Fibroblast of skin of scalp (primary cell): ENCODE measurements around the gene CIAO3.
A peak's percentile ranks its signal among the peaks of the same experiment; 100 is the strongest.

ENCODE experiments used
- DNase-seq: peaks from one replicate; pipeline ENCODE4 v3.0.0-alpha.2; 2013

CIAO3 gene

GRCh38 chr16:709566-710499 is 31.0 kb downstream of the CIAO3 start:
- DNase-seq, result peak; percentile 80

GRCh38 chr16:708959-709358 is 31.8 kb downstream of the CIAO3 start:
- DNase-seq, result no peak

GRCh38 chr16:708019-708418 is 32.8 kb downstream of the CIAO3 start:
- no peak for DNase-seq

GRCh38 chr16:707062-707538 is 33.7 kb downstream of the CIAO3 start:
- DNase-seq, result no peak

- no peak for DNase-seq
Measured at GRCh38 chr16:706189-707061, 34.4 kb downstream of the CIAO3 start.

- DNase-seq, result no peak
Measured at GRCh38 chr16:705431-706188, 35.2 kb downstream of the CIAO3 start, which contains the start of gene FBXL16. TSS of gene FBXL16 (minus strand) at chr16:705801. CDS start at chr16:697405, 8,396 bp downstream.

- no peak for DNase-seq
Measured at GRCh38 chr16:704552-705380, 36.0 kb downstream of the CIAO3 start.

- no peak for DNase-seq
Measured at GRCh38 chr16:704047-704446, 36.8 kb downstream of the CIAO3 start.

GRCh38 chr16:703406-703805 is 37.4 kb downstream of the CIAO3 start:
- DNase-seq, result no peak

GRCh38 chr16:702341-702740 is 38.5 kb downstream of the CIAO3 start:
- no peak for DNase-seq

GRCh38 chr16:700684-701584 is 39.9 kb downstream of the CIAO3 start:
- DNase-seq, result peak; percentile 21

GRCh38 chr16:698911-699671 is 41.7 kb downstream of the CIAO3 start:
- DNase-seq, result no peak

GRCh38 chr16:695355-696089 is 45.3 kb downstream of the CIAO3 start:
- DNase-seq, result no peak

GRCh38 chr16:694863-695354 is 45.9 kb downstream of the CIAO3 start:
- no peak for DNase-seq

GRCh38 chr16:694187-694862 is 46.5 kb downstream of the CIAO3 start:
- no peak for DNase-seq

- DNase-seq, result no peak
Measured at GRCh38 chr16:693766-694165, 47.0 kb downstream of the CIAO3 start.

GRCh38 chr16:693364-693763 is 47.4 kb downstream of the CIAO3 start:
- DNase-seq, result no peak
